ENCODE data around the gene PLD1.
"Not testable (repeated sequence)": the region's sequence is repeated elsewhere in the genome, so short reads cannot be mapped to it uniquely, and the experiment has no call there.

PLD1 gene

DNA sequence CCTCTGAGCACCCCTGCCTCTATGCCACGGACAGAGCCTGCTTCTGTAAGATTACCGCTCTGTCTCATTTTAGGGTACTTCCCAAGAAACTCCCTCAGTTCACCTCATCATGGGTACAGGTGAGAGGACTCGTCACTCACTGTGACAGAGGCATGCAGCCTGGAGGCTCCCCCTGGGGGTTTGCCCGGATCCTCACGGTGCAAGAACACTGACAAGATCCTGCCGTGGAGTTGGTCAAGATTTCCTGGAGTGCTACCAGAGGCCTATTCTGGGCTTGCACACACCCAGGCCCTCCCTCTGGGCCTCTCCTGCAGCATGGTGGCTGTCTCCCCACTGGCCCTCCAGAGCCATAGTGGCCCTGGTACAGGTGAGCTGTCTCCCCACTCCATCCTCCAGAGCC lies 247.0 kb downstream of the PLD1 start:
- DNase-seq (ENCODE audit: low read depth): no peak

DNA sequence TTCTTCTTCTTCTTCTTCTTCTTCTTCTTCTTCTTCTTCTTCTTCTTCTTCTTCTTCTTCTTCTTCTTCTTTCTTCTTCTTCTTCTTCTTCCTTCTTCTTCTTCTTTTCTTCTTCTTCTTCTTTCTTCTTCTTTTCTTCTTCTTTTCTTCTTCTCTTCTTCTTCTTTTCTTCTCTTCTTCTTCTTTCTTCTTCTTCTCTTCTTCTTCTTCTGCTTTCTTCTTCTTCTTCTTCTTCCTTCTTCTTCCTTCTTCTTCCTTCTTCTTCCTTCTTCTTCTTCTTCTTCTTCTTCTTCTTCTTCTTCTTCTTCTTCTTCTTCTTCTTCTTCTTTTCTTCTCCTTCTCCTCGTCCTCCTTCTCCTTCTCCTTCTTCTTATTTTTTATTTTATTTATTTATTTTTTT lies 247.8 kb downstream of the PLD1 start:
- not testable (repeated sequence) for DNase-seq (ENCODE audit: low read depth)

DNA sequence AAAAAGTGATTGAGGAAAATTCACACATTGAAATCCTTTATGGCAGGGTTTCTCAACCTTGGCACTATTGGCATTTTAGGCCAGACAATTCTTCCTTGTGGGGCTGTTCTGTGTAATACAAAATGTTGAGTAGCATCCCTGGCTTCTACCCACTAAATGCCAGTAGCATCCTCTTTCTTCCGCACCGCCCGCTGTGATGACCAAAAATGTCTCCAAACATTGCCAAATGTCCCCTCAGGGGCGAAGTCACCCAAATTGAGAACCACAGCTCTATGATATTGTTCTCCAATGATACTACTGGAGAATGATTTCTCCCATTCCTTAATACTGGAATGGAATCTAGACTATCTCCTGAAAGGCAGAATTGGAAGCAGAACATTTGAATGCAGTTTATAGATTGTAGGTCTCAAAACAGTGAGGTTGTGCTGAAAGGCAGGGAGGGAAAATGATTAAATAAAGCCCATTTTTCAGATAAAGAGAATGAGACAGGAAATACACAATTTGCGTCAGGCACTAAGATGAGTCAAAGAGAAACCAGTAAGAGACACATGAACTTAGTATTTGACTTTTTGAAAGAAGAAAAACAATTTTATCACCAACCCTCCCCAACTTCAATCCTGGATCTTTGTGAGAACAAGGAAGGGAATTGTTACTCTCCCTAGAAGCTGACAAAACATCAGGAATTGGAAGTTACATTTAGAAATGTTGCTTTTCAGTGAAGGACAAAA lies 248.5 kb downstream of the PLD1 start:
- no peak for DNase-seq (ENCODE audit: low read depth)

DNA sequence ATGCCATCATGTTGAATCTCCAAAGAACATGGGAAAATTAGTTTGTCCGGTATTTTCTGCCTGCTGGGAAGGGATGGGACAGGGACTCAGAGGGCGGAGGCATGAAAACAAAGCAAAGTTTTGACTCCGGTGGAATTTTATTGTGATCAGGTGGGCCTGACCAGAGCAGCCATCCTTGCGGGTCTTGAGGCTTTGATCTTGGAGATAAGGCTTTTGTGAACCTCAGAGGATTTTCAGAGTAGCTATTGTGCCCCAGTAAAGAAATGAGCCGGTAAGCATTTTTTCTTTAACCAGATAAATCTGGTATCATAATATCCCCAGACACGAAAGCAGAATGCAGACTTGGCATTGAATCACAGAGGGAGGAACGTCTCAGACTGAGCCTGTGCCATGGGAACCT lies 250.7 kb downstream of the PLD1 start:
- no peak for DNase-seq (ENCODE audit: low read depth)

DNA sequence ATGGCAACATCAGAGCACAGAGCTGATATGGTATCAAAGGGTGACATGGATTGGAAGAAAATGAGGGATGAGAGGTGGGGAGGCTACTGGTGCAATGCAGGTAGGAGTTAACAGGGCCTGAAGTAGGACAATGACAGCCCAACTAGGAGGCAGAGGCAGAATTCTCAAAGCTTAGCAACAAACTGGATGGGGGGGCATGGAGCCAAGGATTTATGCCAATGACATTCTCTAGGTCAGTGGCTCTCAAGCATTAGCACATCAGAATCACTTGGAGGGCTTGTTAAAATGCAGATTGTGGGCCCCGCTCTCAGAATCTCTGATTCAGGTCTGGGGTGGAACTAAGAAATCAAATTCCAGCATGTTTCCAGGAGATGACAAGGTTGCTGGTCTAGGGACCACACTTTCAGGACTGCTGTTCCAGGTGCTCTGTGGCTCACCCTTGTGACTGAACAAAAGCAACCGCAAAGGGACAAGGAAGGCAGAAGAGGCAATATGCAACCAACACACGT lies 252.0 kb downstream of the PLD1 start:
- DNase-seq (ENCODE audit: low read depth): no peak

- DNase-seq (ENCODE audit: low read depth): no peak
Observed at GRCh38 chr3:171557173-171557572, 253.1 kb downstream of the PLD1 start.

DNA sequence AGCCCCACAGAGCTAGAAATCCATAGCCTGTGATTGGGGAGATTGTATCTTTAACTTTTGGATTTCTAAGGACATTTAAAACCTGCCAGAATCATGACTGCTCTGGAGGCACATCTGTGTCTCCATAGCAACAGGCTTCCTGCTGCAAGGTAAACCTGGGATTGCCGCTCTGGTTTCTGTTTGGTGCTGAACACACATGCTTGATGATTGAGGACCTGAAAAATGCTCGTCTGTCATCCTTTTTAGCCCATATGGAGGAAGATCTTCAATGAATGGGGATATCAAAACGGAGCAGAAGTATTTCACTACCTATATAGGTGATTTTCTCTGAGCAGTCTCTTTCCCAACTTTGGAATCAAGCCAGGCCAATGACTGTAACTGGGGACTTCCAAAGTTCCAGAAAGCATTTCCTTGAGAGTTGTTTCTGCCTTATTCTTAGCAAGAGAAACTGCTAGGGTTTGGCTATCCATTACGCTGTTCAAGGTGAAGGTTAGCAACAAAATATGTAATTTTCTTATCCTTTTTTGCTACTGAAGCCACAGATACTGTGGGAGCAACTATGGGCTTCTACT lies 253.6 kb downstream of the PLD1 start:
- peak; percentile 7 for DNase-seq (ENCODE audit: low read depth)

DNA sequence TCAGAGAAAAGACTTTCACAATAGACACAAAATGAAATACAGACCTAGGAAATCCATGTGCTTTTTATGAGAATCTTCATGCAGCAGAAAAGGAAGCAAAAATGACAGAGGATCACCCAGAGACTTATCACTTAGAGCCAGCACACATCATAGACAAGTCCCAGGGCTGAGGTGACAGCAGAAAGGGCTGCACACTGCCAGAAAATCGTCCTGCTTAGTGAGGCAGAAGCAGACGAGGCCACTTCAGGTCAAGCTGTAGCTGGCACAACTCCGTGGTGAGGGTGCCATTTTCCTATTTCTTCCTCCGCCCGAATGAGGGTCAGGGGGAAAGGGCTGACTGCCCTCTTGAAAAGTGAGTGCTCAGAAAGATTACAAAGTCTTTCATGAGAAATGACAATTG lies 254.1 kb downstream of the PLD1 start:
- no peak for DNase-seq (ENCODE audit: low read depth)

DNA sequence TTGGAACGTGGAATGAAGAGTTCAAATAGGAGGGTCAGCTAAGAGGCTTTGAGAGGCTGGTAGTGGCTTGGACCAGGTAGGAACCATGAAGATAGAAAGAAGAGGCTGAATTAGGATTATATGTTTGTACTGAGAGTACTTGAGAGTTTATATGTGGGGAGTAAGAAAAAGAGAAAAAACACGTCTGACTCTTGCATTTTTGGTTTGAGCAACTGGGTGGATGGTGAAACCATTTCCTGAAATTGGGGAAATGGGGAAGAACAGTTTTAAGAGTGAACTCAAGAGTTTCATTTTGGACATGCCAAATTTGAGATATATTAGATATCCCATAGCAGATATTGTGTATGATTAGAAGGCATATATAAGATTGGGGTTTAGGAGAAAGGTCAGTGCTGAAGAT lies 257.2 kb downstream of the PLD1 start:
- no peak for DNase-seq (ENCODE audit: low read depth)

DNA sequence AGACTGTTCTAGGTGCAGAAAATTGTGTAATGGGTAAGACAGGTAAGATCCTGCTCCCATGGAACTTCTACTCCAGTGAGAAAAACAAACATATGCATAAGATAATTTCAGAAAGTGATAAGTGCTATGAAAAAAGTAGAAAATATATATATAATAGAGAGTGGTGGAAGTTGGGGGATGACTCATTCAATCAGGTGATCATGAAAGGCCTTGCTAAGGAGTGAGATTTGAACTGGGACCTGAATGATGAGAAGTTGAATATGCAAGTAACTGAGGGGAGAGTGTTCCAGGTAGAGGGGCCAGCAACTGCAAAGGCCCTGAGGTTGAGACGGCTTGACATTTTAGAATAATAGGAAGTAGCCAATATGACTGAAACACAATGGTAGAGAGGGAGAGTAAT lies 257.8 kb downstream of the PLD1 start:
- no peak for DNase-seq (ENCODE audit: low read depth)

- DNase-seq (ENCODE audit: low read depth): no peak
Observed at GRCh38 chr3:171551296-171551695, 259.0 kb downstream of the PLD1 start.

All from iris pigment epithelial cell (primary cell).